NCI-H82 treated with DMSO at 0.1 percent for 48 hours (cell line): ENCODE measurements around the gene HSPBP1.

Source experiments
- DNase-seq: peaks from one replicate; lab custom pipeline; 2025; ENCODE audit not compliant: unreplicated experiment; lab: John Stamatoyannopoulos, UW

Gene HSPBP1

DNA sequence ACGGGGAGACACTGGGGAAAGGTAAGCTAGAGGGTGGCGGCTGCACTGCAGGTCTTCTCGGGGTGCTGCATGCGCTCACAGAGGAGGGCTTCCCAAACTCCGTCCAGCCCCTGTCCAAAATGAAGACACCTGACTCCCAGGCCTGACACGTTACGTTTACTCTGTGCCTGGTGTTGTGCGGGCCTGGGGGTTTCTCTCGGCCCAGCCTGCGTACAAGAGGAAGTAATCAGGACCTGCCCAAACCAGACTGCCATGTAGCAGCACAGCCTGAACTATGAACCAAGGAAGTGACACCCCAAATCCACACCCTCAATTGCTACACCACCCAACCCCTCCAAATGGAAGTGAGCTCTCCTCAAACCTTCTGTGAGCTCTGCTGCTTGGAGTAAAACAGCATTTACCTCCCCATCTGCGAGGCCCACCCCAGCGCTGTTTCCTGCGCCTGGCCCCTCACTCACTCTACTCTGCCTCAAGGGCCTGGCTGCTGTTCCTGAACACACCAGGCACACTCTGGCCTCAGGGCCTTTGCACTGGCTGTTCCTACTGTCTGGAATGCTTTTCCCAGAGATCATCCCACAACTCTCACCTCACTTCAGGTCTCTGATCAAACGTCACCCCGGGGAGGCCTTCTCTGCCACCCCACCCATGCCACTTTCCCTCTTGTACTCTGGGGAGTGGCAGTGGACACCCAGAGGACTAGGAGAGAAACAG, 3.0 kb downstream of the HSPBP1 start:
- no peak for DNase-seq

DNA sequence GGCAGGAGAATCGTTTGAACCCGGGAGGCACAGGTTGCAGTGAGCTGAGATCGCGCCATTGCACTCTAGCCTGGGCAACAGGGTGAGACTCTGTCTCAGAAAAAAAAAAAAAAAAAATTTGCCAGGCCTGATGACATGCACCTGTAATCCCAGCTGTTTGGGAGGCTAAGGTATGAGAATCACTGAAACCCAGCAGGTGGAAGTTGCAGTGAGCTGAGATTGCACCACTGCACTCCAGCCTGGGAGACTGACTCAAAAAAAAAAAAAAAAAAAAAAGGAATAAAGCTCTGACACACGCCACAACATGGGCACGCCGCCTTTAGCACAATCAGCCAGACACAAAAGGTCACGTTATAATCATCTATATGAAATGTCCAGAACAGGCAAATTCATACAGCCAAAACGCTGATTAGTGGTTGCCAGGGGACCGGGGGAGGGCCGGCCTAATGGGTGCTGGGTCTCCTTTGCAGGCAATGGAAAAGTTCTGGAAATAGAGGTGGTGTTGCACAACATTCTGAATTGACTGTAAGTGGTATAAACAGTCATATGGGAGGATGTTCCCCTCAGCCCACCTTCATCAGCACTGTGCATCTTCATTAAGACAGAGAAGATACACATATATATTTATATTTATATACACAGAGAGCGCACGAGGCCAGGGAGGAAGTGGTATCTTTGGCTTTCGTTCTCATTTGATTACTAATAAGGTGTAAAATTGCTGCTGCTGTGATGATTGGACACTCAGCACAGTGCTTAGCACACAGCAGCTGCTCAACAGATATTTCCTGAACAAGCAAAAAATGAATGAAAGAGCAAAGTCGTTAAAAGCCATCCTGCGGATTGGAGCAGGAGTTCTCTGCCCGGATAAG, 3.8 kb downstream of the HSPBP1 start:
- no peak for DNase-seq

GRCh38 chr19:55273978-55274707, 5.8 kb downstream of the HSPBP1 start:
- DNase-seq = no peak

- no peak for DNase-seq
These were observed 7.8 kb downstream of the HSPBP1 start for GRCh38 chr19:55272142-55272541.

- no peak for DNase-seq
These were observed 9.6 kb downstream of the HSPBP1 start for GRCh38 chr19:55270172-55270942.

DNA sequence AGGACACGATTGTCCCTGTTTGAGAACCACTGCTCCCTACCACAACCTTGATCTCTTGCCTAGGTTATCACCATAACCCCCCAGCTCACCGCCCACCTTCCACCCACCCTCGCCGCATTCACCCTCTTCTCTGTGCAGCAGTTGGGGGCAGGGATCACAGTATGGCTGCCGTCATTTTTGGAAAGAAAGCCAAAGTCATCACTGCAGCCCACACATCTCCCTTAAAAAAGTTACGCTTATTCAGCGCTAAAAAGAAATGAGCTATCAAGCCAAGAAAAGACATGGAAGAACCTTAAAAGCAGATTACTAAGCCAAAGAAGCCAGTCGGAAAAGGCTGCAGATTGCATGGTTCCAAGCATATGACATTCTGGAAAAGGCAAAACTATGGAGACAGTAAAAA, 10.6 kb downstream of the HSPBP1 start:
- no peak for DNase-seq

DNA sequence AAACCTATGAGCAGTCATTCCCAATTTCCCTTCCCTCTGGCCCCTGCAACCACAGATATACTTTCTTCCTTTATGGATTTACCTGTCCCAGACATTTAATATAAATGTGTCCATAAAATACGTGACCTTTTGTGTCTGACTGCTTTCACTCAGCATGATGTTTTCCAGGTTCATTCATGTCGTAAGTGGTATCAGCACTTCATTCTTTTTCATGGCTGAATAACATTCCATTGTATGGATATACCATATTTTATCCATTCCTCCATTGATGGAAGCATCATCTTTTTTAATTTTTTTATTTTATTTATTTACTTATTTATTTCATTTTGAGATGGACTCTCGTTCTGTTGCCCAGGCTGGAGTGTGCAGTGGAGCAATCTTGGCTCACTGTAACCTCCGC, 13.1 kb downstream of the HSPBP1 start:
- DNase-seq = no peak

GRCh38 chr19:55266404-55266803, 13.5 kb downstream of the HSPBP1 start:
- DNase-seq = no peak

GRCh38 chr19:55265723-55266386, 14.1 kb downstream of the HSPBP1 start:
- DNase-seq = no peak

DNA sequence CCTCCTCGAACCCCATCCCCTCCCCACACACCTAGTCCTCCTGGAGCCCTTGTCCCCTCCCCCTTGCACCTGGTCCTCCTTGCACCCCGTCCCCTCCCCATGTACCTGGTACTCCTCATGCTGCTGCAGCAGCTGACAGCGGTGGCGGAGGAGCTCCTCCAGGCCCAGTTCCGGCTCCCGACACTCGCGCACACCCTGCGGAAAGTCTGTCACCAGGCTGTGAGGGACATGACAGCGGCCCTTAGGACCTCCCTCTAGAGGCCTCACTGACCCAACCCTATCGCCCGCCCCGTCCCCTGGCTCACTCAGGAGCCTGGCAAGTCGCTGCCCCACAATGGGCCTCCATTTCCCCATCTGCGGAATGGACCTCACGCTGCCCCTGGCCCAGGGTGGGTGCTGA, 14.7 kb downstream of the HSPBP1 start:
- DNase-seq = no peak

GRCh38 chr19:55264531-55264930, 15.4 kb downstream of the HSPBP1 start:
- DNase-seq = no peak

DNA sequence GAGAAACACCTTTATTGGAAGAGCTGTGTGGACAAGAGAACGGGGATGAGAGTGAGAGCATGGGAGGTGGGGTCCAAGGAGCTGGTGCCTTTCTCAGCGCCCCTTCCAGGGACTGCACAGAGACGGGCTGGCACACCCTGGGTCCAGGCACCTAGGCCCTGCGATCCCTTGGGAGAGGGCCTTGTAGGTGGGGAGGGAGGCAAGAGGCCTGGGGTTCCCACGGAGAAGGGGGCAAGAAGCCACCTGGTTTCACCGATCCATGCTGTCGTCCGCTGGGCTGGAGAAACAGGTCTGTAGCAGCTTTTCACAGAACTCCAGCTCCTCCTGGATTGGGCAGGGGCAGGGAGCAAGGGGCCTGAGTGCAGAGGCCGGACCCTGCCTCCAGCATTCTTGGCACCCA, 17.6 kb downstream of the HSPBP1 start:
- DNase-seq = no peak

DNA sequence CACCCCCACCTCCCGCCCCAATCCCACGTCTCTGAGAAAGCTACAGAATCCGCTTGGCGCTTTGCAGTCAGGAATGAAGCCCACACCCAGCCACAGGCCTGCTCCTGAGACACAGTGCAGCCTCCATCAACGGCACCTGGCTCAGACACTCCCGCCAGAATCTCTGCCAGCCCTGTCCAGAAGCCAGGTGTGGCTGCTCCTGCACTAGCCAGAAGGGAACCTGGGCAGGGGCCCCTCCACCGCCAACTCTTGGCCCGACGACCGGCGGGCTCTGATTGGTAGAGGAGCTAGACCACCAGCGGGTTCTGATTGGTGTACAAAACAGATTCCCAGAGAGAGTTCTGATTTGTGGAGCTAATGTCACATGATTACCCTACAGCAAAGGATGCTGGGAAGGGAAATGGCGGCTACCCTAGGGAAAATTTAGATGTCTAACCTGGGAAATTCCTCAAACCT, 18.2 kb downstream of the HSPBP1 start:
- no peak for DNase-seq

DNA sequence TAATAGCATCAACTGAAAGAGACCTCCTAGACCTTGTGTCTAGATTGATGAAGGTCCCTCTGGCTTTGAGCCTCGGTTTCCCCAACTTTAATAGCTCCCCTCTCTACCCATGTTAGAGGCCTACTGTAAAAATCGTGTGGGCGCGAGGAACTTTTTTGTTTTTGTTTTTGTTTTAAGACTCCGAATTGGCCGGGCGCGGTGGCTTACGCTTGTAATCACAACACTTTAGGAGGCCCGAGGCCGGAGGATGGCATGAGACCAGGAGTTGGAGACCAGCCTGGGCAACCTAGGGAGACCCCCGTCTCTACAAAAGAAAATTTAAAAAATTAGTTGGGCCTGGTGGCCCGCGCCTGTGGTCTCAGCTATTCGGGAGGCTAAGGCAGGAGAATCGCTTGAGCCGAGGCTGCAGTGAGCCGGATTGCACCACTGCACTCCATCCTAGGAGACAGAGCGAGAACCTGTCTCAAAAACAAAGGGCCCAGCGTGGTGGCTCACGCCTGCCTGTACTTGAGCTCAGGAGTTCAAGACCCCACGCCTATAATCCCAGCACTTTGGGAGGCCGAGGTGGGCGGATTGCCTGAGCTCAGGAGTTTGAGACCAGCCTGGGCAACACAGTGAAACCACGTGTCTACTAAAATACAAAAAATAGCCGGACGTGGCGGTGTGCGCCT, 20.2 kb downstream of the HSPBP1 start:
- DNase-seq = no peak

GRCh38 chr19:55258828-55259539, 20.9 kb downstream of the HSPBP1 start, which contains the start of gene PPP6R1:
Gene PPP6R1 (minus strand): TSS chr19:55259017. CDS start chr19:55247103, 11,914 bp downstream.
- DNase-seq = peak; percentile 98

- no peak for DNase-seq
These were observed 21.5 kb downstream of the HSPBP1 start for GRCh38 chr19:55258476-55258827.

DNA sequence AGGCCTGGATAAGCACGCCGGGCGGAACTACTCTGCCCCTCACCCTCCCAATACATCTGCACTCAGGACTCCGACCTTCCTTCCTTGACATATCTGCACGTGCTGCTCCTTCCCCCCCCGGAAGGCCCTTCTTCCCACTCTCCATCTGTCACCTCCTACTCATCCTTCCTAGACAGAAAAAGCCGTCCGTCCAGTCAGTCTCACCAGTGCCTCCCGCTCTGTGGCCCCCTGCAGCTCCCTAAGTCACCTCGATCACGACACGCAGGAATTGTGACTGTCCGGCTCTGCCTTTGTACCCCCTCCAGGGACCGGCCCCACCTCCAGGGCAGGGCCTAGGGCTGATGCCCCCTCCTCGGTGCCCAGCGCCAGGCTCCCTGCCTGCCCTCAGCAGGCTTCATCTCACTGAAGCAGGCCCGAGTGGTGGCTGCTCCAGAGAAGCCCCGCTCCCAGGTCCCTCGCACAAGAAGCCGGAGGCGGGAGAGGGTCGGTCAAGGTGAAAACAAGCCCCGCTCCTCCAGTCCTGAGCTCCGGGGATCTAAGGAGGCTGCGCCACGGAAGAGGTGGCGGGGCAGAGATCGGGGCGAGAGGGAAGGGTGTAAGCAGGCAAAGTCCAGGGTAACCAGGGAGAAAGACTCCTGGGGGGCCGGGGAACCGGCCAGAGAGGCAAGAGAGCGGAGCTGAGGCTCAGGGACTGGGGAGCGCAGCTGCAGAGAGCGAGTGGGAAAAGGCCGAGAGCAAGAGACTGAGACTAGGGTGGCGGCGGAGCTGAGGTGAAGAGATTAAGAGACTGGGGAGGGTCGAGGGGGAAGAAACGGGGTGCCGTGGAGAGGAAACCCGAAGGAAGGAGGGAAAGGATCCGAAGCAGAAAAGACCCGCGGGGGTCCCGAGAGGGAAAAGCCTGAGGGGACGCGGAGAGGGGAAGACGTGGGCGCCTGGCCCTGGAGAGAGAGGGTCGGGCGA, 22.2 kb downstream of the HSPBP1 start:
- DNase-seq = no peak
